IPS-18a (cell line): ENCODE results near the gene SERINC4.

ENCODE experiments used
- H3K27ac ChIP-seq: one replicate; pipeline ENCODE4 v1.5.1; 2013; ENCODE audit warnings: low read length
- H3K27me3 ChIP-seq: one replicate; pipeline ENCODE4 v1.6.1; 2013; ENCODE audit warnings: mild to moderate bottlenecking, low read length; ENCODE audit not compliant: control insufficient read depth, insufficient read depth
- H3K36me3 ChIP-seq: one replicate; pipeline ENCODE4 v1.6.1; 2013; ENCODE audit warnings: low read depth, low read length; ENCODE audit not compliant: control insufficient read depth
- H3K4me1 ChIP-seq: one replicate; pipeline ENCODE4 v1.6.1; 2013; ENCODE audit warnings: low read depth, low read length; ENCODE audit not compliant: control insufficient read depth
- H3K4me3 ChIP-seq: one replicate; pipeline ENCODE4 v1.5.1; 2013; ENCODE audit warnings: low read length
- H3K9ac ChIP-seq: one replicate; pipeline ENCODE4 v1.6.1; 2013; ENCODE audit warnings: mild to moderate bottlenecking, low read length, moderate library complexity
- H3K9me3 ChIP-seq: one replicate; pipeline ENCODE4 v1.6.1; 2013; ENCODE audit warnings: low read depth, low read length; ENCODE audit not compliant: control insufficient read depth

The SERINC4 gene

DNA sequence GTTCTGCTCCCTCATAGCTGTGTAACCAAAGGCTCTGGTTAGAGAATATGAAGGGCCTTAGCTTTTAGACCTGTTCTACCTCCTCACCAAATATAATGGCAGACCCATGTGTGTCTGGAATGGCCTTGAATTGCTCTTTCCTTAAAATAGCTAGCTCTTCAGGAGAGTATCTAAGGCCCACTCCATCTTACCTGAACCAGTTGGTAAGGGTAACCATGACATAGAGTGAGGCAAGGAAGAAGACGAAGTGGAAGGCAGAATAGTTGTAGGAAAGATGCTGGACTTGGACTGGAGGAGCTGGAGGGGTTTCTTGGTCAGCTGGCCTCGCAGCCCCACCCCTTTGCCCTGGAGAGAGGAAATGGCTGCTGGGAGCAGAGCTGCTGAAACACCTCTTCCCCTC, 4.8 kb downstream of the SERINC4 start:
- Histone ChIP-seq H3K9me3 (no peaks in the 10 kb centered on the region), H3K27me3 (no peaks in the 10 kb centered on the region), H3K4me1 (peaks cover 36% of the 10 kb centered on the region), H3K9ac (no peak overlapping the region), H3K36me3 (peaks cover 41% of the 10 kb centered on the region), H3K27ac (no peak overlapping the region), H3K4me3 (no peak overlapping the region)

DNA sequence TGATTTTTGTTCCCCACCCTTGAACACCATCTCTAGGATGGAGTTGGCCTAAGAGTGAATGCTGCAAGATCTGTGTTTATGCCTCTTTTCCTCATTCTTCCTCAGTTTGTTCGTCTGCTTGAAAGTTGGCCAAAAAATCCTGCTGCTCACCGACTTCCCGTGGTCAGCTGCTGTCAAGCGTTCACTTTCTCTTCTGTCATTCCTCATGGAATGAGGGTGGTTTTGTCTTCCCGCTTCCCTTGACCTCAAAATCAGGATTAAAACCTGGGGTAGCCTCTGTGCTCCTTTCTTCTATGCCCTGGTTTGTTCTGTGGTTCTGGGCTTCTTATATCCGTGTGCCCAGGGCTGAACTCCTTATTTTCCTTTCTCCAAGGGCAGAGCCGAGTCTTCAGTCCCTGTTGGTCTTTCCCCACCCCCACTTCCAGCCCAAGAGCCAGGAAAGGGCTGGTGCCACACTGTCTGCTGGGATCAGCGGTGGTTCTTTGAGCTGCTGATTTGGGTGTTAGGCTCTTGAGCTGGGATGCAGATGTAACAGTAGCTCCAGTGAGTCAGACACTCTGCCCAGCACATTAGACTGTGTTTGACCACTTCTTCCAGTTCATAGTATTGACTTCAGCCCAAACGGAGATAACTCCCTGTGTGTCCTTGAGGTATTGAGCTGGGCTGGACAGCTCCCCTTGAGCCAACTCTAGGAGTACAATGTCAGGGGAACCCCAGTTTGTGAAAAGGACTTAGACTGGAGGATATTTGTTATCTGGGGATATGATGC, 5.6 kb downstream of the SERINC4 start:
- Histone ChIP-seq H3K36me3 (peaks cover 41% of the 10 kb centered on the region), H3K9me3 (no peaks in the 10 kb centered on the region), H3K4me3 (peak overlapping the region; percentile 7), H3K27me3 (no peaks in the 10 kb centered on the region), H3K9ac (no peak overlapping the region), H3K27ac (no peak overlapping the region), H3K4me1 (peaks cover 32% of the 10 kb centered on the region)

DNA sequence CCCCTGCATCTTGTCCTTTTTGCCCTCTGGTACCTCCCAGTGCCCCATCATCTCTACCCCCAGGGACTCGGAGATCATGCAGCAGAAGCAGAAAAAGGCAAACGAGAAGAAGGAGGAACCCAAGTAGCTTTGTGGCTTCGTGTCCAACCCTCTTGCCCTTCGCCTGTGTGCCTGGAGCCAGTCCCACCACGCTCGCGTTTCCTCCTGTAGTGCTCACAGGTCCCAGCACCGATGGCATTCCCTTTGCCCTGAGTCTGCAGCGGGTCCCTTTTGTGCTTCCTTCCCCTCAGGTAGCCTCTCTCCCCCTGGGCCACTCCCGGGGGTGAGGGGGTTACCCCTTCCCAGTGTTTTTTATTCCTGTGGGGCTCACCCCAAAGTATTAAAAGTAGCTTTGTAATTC, 6.4 kb downstream of the SERINC4 start:
- peaks cover 32% of the 10 kb centered on the region for H3K4me1 ChIP-seq

DNA sequence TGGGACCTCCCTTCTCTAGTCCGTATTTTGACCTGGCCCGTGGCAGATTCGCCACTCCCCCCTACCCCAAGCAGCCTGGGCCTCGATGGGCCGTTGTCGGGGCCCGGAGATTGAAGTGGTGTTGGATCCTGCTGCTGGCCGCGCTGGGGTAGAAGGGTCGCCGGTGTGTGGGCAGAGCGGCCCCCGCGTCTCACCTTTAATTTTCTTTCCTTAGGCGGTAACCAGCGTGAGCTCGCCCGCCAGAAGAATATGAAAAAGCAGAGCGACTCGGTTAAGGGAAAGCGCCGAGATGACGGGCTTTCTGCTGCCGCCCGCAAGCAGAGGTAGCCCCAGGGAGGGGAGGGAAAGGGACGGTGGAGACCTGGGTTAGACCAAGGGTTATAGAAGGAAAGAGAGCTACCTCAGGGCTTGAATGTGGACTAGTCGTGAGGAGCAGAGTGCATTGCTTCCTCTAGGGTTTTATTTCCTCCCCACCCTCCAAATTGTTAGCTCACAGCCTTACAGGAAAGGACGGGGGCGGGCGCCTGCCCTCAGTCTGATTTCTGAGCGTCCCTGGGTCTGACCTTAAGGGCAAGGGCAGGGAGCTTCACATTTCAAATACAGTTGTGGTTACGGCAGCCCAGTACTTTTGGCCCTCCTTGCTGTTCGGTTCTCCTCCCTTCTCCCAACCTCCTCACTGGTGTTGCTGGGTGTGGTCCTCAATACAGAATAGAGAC, 7.1 kb downstream of the SERINC4 start:
- Histone ChIP-seq H3K27ac (peak overlapping the region; percentile 78), H3K27me3 (no peaks in the 10 kb centered on the region), H3K4me3 (peak overlapping the region; percentile 99), H3K4me1 (peaks cover 32% of the 10 kb centered on the region), H3K9ac (peak overlapping the region; percentile 97), H3K36me3 (peaks cover 36% of the 10 kb centered on the region), H3K9me3 (no peaks in the 10 kb centered on the region)

More for the DNA sequence above, 6.4 kb downstream of the SERINC4 start:
- no peaks in the 10 kb centered on the region for H3K9me3 ChIP-seq
- no peaks in the 10 kb centered on the region for H3K27me3 ChIP-seq
- H3K4me3 ChIP-seq = peak overlapping the region; percentile 99
- no peak overlapping the region for H3K9ac ChIP-seq
- H3K36me3 ChIP-seq = peaks cover 39% of the 10 kb centered on the region
- H3K27ac ChIP-seq = no peak overlapping the region

DNA sequence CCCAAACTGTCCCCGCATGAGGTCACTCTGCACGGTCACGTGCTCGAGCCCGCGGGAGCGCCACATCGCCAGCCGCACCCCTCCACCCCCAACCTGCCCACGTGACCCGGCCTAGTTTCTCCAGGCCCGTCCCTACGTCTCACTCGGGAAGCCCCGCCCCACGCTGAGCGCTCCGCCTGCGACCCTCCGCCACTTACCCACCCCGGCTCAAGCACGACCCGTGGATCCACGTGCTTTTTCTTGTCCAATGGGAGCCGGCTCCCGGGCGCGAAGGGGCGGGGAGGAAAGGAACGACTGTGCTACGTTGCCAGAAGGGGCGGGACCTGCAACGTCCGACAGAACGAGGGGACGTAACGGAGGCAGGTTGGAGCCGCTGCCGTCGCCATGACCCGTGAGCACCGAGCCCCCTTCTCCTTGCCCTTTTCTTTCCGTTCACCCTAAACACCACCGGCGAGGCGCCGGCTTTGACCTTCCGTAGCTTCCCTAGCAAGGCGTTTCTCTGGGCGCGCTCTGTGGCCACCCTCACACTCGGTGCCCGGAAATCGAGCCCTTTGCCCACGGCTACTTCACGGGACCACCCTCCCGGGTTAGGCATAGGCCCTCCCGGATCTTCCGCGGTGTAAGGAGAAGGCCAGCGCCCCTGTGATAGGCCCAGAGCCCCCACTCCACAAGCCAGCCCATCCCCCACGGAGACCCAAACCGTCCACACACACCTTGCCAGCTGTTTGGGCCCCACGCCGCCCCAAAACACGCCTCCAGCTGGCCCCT, 7.8 kb downstream of the SERINC4 start, which contains the start of gene SERF2:
Gene SERF2, plus strand, starts transcription at position 328 of the 768 bp plus-strand sequence. Its CDS starts 57 bp downstream, at position 385.
- H3K4me1 ChIP-seq = peaks cover 32% of the 10 kb centered on the region
- H3K4me3 ChIP-seq = peak within 1 kb of the TSS; percentile 99
- peak within 1 kb of the TSS; percentile 97 for H3K9ac ChIP-seq
- no peaks in the 10 kb centered on the region for H3K27me3 ChIP-seq
- H3K36me3 ChIP-seq = peaks cover 35% of the 10 kb centered on the region
- peak within 1 kb of the TSS; percentile 78 for H3K27ac ChIP-seq
- no peaks in the 10 kb centered on the region for H3K9me3 ChIP-seq

DNA sequence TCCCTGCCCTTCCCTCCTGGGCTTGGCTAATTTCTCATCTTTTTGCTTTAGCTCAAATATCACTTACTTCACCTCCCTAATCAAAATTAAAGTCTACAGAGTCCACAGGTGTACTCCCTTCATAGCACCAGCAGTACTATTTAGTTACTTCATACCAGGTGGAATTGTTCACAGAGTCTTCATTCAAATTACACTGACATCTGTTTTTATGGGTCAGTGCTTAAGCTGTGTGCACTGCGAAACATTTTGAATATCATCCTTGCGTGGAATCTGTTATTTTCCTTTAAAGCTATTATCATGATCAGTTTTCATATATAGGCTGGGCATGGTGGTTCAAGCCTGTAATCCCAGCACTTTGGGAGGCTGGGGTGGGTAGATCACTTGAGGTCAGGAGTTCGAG, 10.6 kb downstream of the SERINC4 start:
- Histone ChIP-seq H3K36me3 (peaks cover 13% of the 10 kb centered on the region), H3K27ac (no peak overlapping the region), H3K9me3 (no peaks in the 10 kb centered on the region), H3K4me1 (peaks cover 13% of the 10 kb centered on the region), H3K9ac (no peak overlapping the region), H3K27me3 (no peaks in the 10 kb centered on the region), H3K4me3 (no peak overlapping the region)

DNA sequence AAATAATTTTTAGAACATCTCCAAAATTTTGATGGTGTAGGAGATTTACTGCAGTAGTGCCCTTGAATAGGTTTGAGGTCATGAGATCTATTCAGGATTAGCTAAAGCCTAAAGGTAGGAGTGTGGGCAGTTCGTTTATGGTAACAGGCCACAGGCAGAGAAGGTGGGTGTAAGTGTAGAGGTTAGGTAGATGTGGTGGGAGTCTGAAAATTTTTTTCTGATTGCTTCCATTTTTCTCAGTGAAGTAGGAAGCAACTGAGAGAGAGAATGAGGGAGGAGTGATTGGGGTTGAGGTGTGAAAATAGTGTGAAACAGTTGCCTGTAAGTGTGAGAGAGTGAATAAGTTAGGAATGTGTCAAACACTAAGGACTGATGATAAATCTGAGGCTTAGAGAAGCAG, 21.0 kb downstream of the SERINC4 start:
- H3K27ac ChIP-seq = no peak overlapping the region
- no peak overlapping the region for H3K9ac ChIP-seq
- peaks cover 6% of the 10 kb centered on the region for H3K27me3 ChIP-seq
- peaks cover 5% of the 10 kb centered on the region for H3K36me3 ChIP-seq
- no peaks in the 10 kb centered on the region for H3K9me3 ChIP-seq
- no peak overlapping the region for H3K4me3 ChIP-seq
- H3K4me1 ChIP-seq = peaks cover 7% of the 10 kb centered on the region

DNA sequence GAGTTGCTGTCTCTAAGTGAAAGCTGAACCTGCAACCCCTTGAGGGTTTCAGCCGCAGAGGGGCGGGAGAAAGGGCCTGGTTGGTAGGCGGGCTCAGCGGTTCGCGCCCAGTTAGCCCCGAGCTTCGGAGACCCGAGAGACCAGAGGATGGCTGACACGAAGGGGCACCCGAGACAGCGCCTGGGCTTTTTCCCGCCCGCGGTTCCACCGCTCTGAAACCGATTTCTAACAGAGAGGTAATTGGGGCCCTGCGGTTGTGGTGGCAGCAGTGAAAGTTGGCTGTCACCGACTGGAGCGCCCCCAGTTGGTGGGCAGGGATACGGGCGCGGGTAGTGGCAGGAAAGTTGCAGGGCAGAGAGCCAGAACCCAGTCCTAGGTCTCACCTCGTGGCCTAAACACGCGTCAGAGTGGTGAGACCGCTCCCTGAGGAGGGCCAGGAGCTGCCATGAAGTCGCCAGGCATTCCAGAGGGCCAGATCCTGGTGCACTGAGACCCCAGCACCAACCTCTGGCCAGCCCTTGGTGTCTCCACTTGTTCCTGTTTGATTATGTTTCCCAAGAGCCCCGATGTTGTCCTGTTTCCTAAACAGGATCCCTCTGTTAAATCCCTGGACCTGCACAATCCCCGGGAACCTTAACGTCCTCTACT, 22.6 kb downstream of the SERINC4 start:
- Histone ChIP-seq H3K27me3 (peaks cover 6% of the 10 kb centered on the region), H3K36me3 (peaks cover 19% of the 10 kb centered on the region), H3K4me3 (peak overlapping the region; percentile 86), H3K9ac (peak overlapping the region; percentile 27), H3K9me3 (no peaks in the 10 kb centered on the region), H3K27ac (no peak overlapping the region), H3K4me1 (peaks cover 7% of the 10 kb centered on the region)

DNA sequence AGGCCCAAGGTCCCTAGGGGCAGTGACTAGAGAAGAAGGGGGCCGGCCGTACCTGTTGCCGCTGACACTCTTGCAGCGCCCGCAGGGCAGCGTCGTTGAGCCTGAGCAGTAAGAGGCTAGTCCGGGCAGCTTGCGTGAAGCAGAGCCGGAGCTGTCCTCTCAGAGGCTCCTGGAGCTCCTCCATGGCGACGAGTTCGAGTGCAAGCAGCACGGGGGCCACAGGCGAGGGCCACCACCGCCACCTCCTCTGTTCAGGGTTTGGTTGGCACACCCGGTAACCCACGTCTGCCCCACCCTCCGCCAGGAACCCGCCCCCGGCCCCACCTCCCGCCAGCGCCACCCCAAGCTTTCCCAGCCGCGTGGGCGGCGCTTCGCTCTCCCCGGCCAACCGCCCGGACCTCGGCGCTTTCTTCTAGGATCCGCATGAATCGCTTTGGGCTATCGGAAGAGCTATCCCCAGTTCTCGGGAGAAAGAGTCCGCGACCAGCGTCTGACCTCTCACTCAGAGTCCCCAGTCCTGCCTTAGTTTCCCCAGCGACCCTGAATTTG, 23.2 kb downstream of the SERINC4 start, which contains the start of gene ELL3:
Gene ELL3, minus strand, starts transcription at position 249 of the 549 bp plus-strand sequence. Its CDS starts 65 bp downstream, at position 184.
- peaks cover 7% of the 10 kb centered on the region for H3K4me1 ChIP-seq
- H3K4me3 ChIP-seq = peak within 1 kb of the TSS; percentile 86
- H3K9me3 ChIP-seq = no peaks in the 10 kb centered on the region
- H3K27ac ChIP-seq = no peak within 1 kb of the TSS
- H3K27me3 ChIP-seq = peaks cover 6% of the 10 kb centered on the region
- peaks cover 25% of the 10 kb centered on the region for H3K36me3 ChIP-seq
- H3K9ac ChIP-seq = peak within 1 kb of the TSS; percentile 65

DNA sequence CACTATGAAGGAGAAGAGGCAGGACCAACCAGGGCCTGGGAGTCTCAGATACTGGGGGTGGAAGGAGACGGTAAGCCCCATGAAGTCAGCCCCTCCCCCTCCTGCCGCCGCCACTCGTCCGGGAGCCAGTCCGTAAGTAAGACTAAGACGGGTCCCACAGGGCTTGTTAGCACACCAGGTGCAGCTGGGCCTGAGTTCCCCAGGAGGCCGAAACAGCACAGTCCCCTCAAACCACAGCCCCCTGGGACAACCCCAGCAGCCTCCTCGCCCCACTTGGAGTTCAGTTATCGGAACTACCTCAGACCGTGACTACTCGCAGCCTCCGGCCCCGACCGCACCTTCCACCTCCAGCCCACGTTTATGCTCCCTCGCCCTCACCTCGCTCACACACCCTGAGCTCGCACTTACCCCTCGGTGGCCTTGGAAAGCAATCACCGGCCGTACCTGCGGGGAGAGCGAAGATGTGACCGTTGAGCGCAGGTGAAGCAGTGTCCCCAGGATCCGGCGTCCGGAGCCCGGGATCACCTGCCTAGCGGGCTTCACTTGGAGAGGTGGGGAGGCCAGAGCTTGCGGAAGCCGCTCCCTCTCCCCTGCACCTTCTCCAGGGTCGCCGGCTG, 23.8 kb downstream of the SERINC4 start:
- H3K27ac ChIP-seq = no peak overlapping the region
- H3K9ac ChIP-seq = peak overlapping the region; percentile 65
- peaks cover 6% of the 10 kb centered on the region for H3K27me3 ChIP-seq
- no peaks in the 10 kb centered on the region for H3K9me3 ChIP-seq
- peaks cover 7% of the 10 kb centered on the region for H3K4me1 ChIP-seq
- peaks cover 31% of the 10 kb centered on the region for H3K36me3 ChIP-seq
- H3K4me3 ChIP-seq = peak overlapping the region; percentile 86
